Left lung (tissue), 10 donors: ENCODE measurements around the gene HOXB2. TPM values are rescaled to one million over a fixed set of nuclear protein-coding genes. Genes with fewer than 3 reads are reported as not detected.
A peak's percentile ranks its signal among the peaks of the same experiment; 100 is the strongest.

ENCODE experiments used
- ATAC-seq: fragments of 200-7000 bp; cut with Tn5 transposase; one replicate; pipeline ENCODE4 v1.9.1; 2020; ENCODE audit warnings: moderate library complexity
- DNase-seq, 4 donors: peaks; one replicate each; pipeline ENCODE4 v3.0.0-alpha.2; 2013 to 2020
- H3K27ac ChIP-seq, 2 donors: fragments of 200-600 bp; sonication (generic) in 1 of 2; one replicate each; pipeline versions ENCODE4 v1.5.0 to v1.8.0; 2020 to 2021
- H3K27me3 ChIP-seq, 2 donors: fragments of 200-600 bp; sonication (generic) in 1 of 2; one replicate each; pipeline versions ENCODE4 v1.5.0 to v1.8.0; 2020 to 2021
- H3K36me3 ChIP-seq, 2 donors: fragments of 200-600 bp; sonication (generic) in 1 of 2; one replicate each; pipeline versions ENCODE4 v1.5.0 to v1.8.0; 2020 to 2021
- H3K4me1 ChIP-seq, 2 donors: fragments of 200-600 bp; one replicate each; pipeline ENCODE4 v1.8.0; 2021
- H3K4me3 ChIP-seq, 2 donors: fragments of 200-600 bp; sonication (generic) in 1 of 2; one replicate each; pipeline versions ENCODE4 v1.5.0 to v1.8.0; 2020 to 2021; ENCODE audit warnings: mild to moderate bottlenecking in 1 of 2
- H3K9me3 ChIP-seq, 2 donors: fragments of 200-600 bp; sonication (generic) in 1 of 2; one replicate each; pipeline versions ENCODE4 v1.5.0 to v1.8.0; 2020 to 2021
- CTCF ChIP-seq, 2 donors: fragments of 200-600 bp; sonication (generic) in 1 of 2; IDR thresholded peaks; one replicate each; pipeline versions ENCODE4 v1.5.0 to v1.8.0; 2021; ENCODE audit warnings: antibody characterized with exemption in 2 of 2
- intact Hi-C, 2 donors: fragments of 100-400 bp; cut with DNase I; formaldehyde crosslinking; loops; one replicate each; pipeline versions ENCODE4 v1.11.2 to v1.14.2; 2022
- polyA plus RNA-seq, 6 donors: library from polyadenylated mRNA; unstranded; fragments of 120-200 nt; gene quantifications; one replicate each; pipeline ENCODE4 v1.2.1, GENCODE V29; 2013; ENCODE audit not compliant: insufficient read length in 6 of 6
- total RNA-seq, 2 donors: library from RNA; stranded (reverse); fragmentation: NEBNext Ultra II Directional; extraction: Animal tissue kit (Norgen Biotek cat#: 25700); gene quantifications; one replicate each; pipeline ENCODE4 v1.2.1, GENCODE V29; 2021
- donor health status: DM: no; HTN: yes; CAD: no.
- donor health status: DM: no; HTN: no; CAD: no.

Gene HOXB2
- total and polyA plus RNA-seq, 8 donors, result 9.7 to 33.6 (median 24.9) TPM

GRCh38 chr17:48559122-48559839 is 14.4 kb upstream of the HOXB2 start:
- TF ChIP-seq CTCF (IDR thresholded peaks at IDR 0.05), result no peak
- Histone ChIP-seq H3K4me3 (no peak overlapping the region), H3K27me3 (peaks cover 19 to 90% of the 10 kb centered on the region in 2 donors), H3K4me1 (no peaks in the 10 kb centered on the region), H3K36me3 (no peaks in the 10 kb centered on the region), H3K9me3 (no peaks in the 10 kb centered on the region), H3K27ac (peak overlapping the region; percentile 18 to 82)
- peak in 1 of 4 donors; percentile 13 for DNase-seq
- intact Hi-C loops, result no loop called here
- ATAC-seq, result no peak

- peaks cover 15 to 90% of the 10 kb centered on the region in 2 donors for H3K27me3 ChIP-seq
- intact Hi-C loops, result no loop called here
- no peaks in the 10 kb centered on the region for H3K36me3 ChIP-seq
- DNase-seq (no peak), ATAC-seq (no peak)
- H3K4me3 ChIP-seq, result no peak overlapping the region
- peak overlapping the region in 1 of 2 donors; percentile 82 for H3K27ac ChIP-seq
- no peaks in the 10 kb centered on the region for H3K4me1 ChIP-seq
- H3K9me3 ChIP-seq, result no peaks in the 10 kb centered on the region
- no peak for TF ChIP-seq CTCF (IDR thresholded peaks at IDR 0.05)
Observed at GRCh38 chr17:48558831-48559121, 13.9 kb upstream of the HOXB2 start.

- Histone ChIP-seq H3K9me3 (no peaks in the 10 kb centered on the region), H3K36me3 (no peaks in the 10 kb centered on the region), H3K4me3 (peak overlapping the region in 1 of 2 donors; percentile 13), H3K4me1 (no peaks in the 10 kb centered on the region), H3K27ac (peak overlapping the region; percentile 37 to 82), H3K27me3 (peaks cover 15 to 90% of the 10 kb centered on the region in 2 donors)
- DNase-seq, result peak in 2 of 4 donors; percentile 15 to 22
- intact Hi-C loops, result no loop called here
- no peak for TF ChIP-seq CTCF (IDR thresholded peaks at IDR 0.05)
- ATAC-seq, result no peak
Observed at GRCh38 chr17:48558057-48558830, 13.3 kb upstream of the HOXB2 start.

GRCh38 chr17:48556576-48557401 is 11.9 kb upstream of the HOXB2 start:
- intact Hi-C loops, result no loop called here
- Histone ChIP-seq H3K9me3 (no peaks in the 10 kb centered on the region), H3K36me3 (no peaks in the 10 kb centered on the region), H3K27me3 (peaks cover 24 to 90% of the 10 kb centered on the region in 2 donors), H3K27ac (peak overlapping the region; percentile 37 to 82), H3K4me1 (no peaks in the 10 kb centered on the region), H3K4me3 (peak overlapping the region in 1 of 2 donors; percentile 13)
- no peak for TF ChIP-seq CTCF (IDR thresholded peaks at IDR 0.05)
- DNase-seq (peak in 2 of 4 donors; percentile 44 to 53), ATAC-seq (no peak)

GRCh38 chr17:48556229-48556575 is 11.3 kb upstream of the HOXB2 start:
- intact Hi-C loops, result no loop called here
- TF ChIP-seq CTCF (IDR thresholded peaks at IDR 0.05), result no peak
- no peaks in the 10 kb centered on the region for H3K4me1 ChIP-seq
- H3K36me3 ChIP-seq, result no peaks in the 10 kb centered on the region
- DNase-seq, result no peak
- H3K9me3 ChIP-seq, result no peaks in the 10 kb centered on the region
- H3K27me3 ChIP-seq, result peaks cover 27 to 96% of the 10 kb centered on the region in 2 donors
- peak overlapping the region in 1 of 2 donors; percentile 82 for H3K27ac ChIP-seq
- ATAC-seq, result no peak
- no peak overlapping the region for H3K4me3 ChIP-seq
